Measurements from ENCODE around the gene SNAI1.

Gene SNAI1

DNA sequence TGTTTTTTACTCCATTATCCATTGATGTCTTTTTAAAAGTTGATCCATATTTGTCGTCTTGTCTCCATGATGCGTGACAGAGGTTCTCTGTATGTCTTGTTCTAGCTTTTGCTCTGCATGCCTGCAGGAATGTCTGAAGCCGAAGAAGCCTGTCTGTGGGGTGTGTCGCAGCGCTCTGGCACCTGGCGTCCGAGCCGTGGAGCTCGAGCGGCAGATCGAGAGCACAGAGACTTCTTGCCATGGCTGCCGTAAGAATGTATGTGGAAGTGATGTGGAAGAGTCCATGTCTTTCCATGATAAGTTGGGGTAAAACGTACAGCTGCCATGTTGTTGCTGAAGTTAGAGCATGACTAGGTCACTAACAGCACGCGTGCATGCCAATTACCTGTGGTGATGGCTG lies 41.3 kb upstream of the SNAI1 start:
- TF ChIP-seq, protein P1, sequence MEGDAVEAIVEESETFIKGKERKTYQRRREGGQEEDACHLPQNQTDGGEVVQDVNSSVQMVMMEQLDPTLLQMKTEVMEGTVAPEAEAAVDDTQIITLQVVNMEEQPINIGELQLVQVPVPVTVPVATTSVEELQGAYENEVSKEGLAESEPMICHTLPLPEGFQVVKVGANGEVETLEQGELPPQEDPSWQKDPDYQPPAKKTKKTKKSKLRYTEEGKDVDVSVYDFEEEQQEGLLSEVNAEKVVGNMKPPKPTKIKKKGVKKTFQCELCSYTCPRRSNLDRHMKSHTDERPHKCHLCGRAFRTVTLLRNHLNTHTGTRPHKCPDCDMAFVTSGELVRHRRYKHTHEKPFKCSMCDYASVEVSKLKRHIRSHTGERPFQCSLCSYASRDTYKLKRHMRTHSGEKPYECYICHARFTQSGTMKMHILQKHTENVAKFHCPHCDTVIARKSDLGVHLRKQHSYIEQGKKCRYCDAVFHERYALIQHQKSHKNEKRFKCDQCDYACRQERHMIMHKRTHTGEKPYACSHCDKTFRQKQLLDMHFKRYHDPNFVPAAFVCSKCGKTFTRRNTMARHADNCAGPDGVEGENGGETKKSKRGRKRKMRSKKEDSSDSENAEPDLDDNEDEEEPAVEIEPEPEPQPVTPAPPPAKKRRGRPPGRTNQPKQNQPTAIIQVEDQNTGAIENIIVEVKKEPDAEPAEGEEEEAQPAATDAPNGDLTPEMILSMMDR (conservative IDR thresholded peaks at IDR 0.05; ENCODE audit: low read depth, low read length) = no peak
- DNase-seq (ENCODE audit: low read depth) = no peak
- no peak overlapping the region for H3K4me3 ChIP-seq (ENCODE audit: low read length)

DNA sequence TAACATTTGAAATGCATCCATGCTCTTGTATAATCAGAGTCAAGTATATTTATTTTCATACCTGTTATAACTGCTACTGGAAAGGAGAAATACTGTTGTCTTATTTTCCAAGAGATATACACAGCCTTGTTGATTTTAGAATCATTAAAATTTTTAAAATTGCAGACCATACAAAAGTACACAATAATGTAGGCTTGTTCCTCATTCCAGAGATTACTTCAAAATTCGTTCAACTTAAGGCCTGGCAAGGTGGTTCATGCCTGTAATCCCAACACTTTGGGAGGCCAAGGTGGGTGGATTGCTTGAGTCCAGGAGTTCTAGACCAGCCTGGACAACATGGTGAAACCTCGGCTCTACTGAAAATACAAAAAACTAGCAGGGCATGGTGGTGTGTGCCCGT lies 40.5 kb upstream of the SNAI1 start:
- TF ChIP-seq, protein P1 (conservative IDR thresholded peaks at IDR 0.05; ENCODE audit: low read depth, low read length) = no peak
- no peak overlapping the region for H3K4me3 ChIP-seq (ENCODE audit: low read length)
- no peak for DNase-seq (ENCODE audit: low read depth)

DNA sequence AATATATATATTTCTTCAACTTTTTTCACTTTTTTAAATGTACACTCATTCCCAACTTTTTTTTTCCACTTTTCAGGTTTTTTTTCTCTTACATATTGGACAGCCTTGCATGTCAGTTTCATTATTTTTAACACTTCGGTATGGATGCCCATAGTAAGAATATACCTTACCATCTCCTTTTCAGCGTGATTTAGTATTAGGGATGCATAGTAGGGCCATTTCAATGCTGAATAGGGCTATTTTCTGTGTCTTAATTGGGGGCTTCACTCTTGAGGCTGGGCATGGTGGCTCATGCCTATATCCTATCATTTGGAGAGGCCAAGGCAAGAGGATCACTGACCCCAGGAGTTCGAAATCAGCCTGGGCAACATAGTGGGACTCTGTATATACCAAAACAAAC lies 39.8 kb upstream of the SNAI1 start:
- TF ChIP-seq, protein P1 (conservative IDR thresholded peaks at IDR 0.05; ENCODE audit: low read depth, low read length) = no peak
- no peak overlapping the region for H3K4me3 ChIP-seq (ENCODE audit: low read length)
- no peak for DNase-seq (ENCODE audit: low read depth)

- TF ChIP-seq, protein P1 (conservative IDR thresholded peaks at IDR 0.05; ENCODE audit: low read depth, low read length) = no peak
Observed at GRCh38 chr20:49945306-49945700, 37.5 kb upstream of the SNAI1 start.

DNA sequence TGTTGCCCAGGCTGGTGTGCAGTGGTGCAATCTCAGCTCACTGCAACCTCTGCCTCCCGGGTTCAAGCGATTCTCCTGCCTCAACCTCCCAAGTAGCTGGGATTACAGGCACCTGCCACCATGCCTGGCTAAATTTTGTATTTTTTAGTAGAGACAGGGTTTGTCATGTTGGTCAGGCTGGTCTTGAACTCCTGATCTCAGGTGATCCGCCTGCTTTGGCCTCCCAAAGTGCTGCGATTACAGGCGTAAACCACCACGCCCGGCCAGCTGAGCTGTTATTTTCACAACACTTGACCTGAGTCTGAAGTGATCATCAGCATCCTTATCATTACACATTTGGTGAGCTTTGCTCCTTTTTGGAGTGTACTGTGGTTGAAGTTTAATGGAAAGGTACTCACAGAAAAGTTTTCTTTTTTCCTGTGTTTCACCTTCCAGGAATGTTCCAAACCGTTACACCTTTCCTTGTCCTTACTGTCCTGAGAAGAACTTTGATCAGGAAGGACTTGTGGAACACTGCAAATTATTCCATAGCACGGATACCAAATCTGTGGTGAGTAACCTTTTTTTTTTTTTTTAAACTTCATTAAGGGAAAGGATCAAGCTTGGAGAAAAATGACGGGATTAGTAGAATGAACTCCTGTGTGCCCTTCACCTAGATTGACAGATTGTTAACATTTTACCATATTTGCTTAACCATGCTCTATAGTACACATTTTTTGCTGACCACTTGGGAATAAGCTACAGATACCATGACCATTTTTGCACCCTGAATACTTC lies 36.9 kb upstream of the SNAI1 start:
- TF ChIP-seq, protein P1 (conservative IDR thresholded peaks at IDR 0.05; ENCODE audit: low read depth, low read length) = no peak
- no peak overlapping the region for H3K4me3 ChIP-seq (ENCODE audit: low read length)
- no peak for DNase-seq (ENCODE audit: low read depth)

More at GRCh38 chr20:49945306-49945700, 37.5 kb upstream of the SNAI1 start:
- H3K4me3 ChIP-seq (ENCODE audit: low read length) = no peak overlapping the region
- no peak for DNase-seq (ENCODE audit: low read depth)

DNA sequence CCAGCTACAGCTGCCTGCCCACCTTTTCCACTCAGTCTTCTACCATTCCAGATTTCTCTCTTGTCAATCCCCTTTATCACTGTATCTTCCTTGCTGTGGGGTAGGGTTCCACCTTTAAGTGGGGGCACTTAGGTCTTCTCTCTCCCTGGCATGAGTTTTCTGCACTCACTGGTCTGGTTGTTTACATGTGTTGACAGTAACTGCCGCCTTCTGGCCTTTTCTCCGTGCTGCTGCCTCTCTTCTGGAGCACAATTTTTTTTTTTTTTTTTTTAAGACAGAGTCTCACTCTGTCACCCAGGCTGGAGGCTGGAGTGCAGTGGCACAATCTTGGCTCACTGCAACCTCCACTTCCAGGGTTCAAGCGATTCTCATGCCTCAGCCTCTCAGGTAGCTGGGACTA lies 34.6 kb upstream of the SNAI1 start:
- DNase-seq (ENCODE audit: low read depth) = no peak
- no peak overlapping the region for H3K4me3 ChIP-seq (ENCODE audit: low read length)
- TF ChIP-seq, protein P1 (conservative IDR thresholded peaks at IDR 0.05; ENCODE audit: low read depth, low read length) = no peak

DNA sequence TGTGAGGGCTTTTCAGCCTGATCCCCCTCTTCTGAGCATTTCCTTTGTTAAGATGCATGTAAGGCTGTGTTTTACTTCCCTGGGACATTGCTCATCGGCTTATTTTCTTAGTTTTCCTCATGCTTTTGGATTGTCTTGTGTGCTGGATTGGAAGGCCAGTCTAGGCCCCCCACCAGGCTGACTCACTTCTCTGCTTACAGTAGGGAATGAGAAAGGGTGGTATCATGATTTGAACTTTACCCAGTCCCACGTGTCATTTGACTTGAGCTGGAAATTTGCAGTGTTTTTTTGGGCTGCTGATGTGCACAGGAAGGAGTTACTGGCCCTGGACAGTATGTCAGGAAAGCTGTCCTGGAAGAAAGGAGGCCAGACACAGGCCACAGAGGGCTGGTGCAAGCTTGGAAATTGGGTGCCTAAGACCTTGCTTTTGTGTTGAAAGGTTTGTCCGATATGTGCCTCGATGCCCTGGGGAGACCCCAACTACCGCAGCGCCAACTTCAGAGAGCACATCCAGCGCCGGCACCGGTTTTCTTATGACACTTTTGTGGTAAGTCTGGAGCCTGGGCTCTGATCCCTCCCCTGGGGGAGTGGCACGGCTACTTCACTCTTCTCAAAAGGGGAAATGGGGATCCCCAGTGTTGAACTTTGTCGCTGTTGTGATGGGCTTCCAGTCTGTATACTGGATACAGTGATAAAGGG lies 33.8 kb upstream of the SNAI1 start:
- DNase-seq (ENCODE audit: low read depth) = no peak

More for the DNA sequence above, 33.8 kb upstream of the SNAI1 start:
- TF ChIP-seq, protein P1 (conservative IDR thresholded peaks at IDR 0.05; ENCODE audit: low read depth, low read length) = no peak
- no peak overlapping the region for H3K4me3 ChIP-seq (ENCODE audit: low read length)

Measured in retinal pigment epithelial cell (primary cell).